Trophoblast cell (in vitro differentiated cells and primary cell): ENCODE results near the gene DIAPH2.

ENCODE experiments used
- DNase-seq, 2 donors: peaks; one replicate each; pipeline ENCODE4 v3.0.0-alpha.2; 2016
- H2AFZ ChIP-seq: 2 replicates; pipeline ENCODE4 v1.6.1; 2013; ENCODE audit warnings: low read length, moderate library complexity, mild to moderate bottlenecking; ENCODE audit not compliant: insufficient read depth, poor library complexity
- H2AK5ac ChIP-seq: 2 replicates; pipeline ENCODE4 v1.6.1; 2013; ENCODE audit warnings: mild to moderate bottlenecking, low read length
- H2BK120ac ChIP-seq: 2 replicates; pipeline ENCODE4 v1.6.1; 2013; ENCODE audit warnings: low read length, mild to moderate bottlenecking, moderate library complexity; ENCODE audit not compliant: insufficient read depth, poor library complexity
- H2BK12ac ChIP-seq: 2 replicates; pipeline ENCODE4 v1.6.1; 2013; ENCODE audit warnings: mild to moderate bottlenecking, low read length, moderate library complexity
- H2BK5ac ChIP-seq: 2 replicates; pipeline ENCODE4 v1.6.1; 2013; ENCODE audit warnings: low read length, low read depth, moderate library complexity, mild to moderate bottlenecking; ENCODE audit not compliant: poor library complexity
- H3K14ac ChIP-seq: 2 replicates; pipeline ENCODE4 v1.6.1; 2013; ENCODE audit warnings: mild to moderate bottlenecking, low read length
- H3K18ac ChIP-seq: 2 replicates; pipeline ENCODE4 v1.6.1; 2013; ENCODE audit warnings: mild to moderate bottlenecking, low read length
- H3K23ac ChIP-seq: 2 replicates; pipeline ENCODE4 v1.6.1; 2013; ENCODE audit warnings: low read length
- H3K27ac ChIP-seq: 2 replicates; pipeline ENCODE4 v1.5.1; 2013; ENCODE audit warnings: low read depth, mild to moderate bottlenecking, inconsistent platforms, low read length, moderate library complexity
- H3K27me3 ChIP-seq: 2 replicates; pipeline ENCODE4 v1.6.1; 2013; ENCODE audit warnings: inconsistent platforms, mild to moderate bottlenecking, low read length, moderate library complexity; ENCODE audit not compliant: insufficient read depth
- H3K36me3 ChIP-seq, 2 experiments: 1 replicate in 1 of 2; 2 replicates in 1 of 2; pipeline ENCODE4 v1.6.1; 2013; ENCODE audit warnings: low read length in 2 of 2, mild to moderate bottlenecking in 2 of 2, moderate library complexity in 1 of 2; ENCODE audit not compliant: insufficient read depth in 2 of 2, control insufficient read depth in 1 of 2
- H3K4ac ChIP-seq: 2 replicates; pipeline ENCODE4 v1.6.1; 2013; ENCODE audit warnings: low read depth, mild to moderate bottlenecking, low read length, moderate library complexity
- H3K4me1 ChIP-seq, 2 experiments: 1 replicate in 1 of 2; 2 replicates in 1 of 2; pipeline ENCODE4 v1.6.1; 2013; ENCODE audit warnings: low read length in 2 of 2, mild to moderate bottlenecking in 2 of 2, moderate library complexity in 1 of 2; ENCODE audit not compliant: insufficient read depth in 2 of 2, control insufficient read depth in 1 of 2
- H3K4me2 ChIP-seq: 2 replicates; pipeline ENCODE4 v1.6.1; 2013; ENCODE audit warnings: inconsistent platforms, mild to moderate bottlenecking, low read length, moderate library complexity
- H3K4me3 ChIP-seq: 2 replicates; pipeline ENCODE4 v1.5.1; 2013; ENCODE audit warnings: mild to moderate bottlenecking, low read depth, low read length, inconsistent platforms
- H3K79me1 ChIP-seq: one replicate; pipeline ENCODE4 v1.6.1; 2013; ENCODE audit warnings: low read length
- H3K79me2 ChIP-seq: 2 replicates; pipeline ENCODE4 v1.6.1; 2013; ENCODE audit warnings: low read length, mild to moderate bottlenecking; ENCODE audit not compliant: control insufficient read depth, insufficient read depth, poor library complexity
- H3K9ac ChIP-seq: 2 replicates; pipeline ENCODE4 v1.6.1; 2013; ENCODE audit warnings: mild to moderate bottlenecking, low read length
- H3K9me3 ChIP-seq: 2 replicates; pipeline ENCODE4 v1.6.1; 2013; ENCODE audit warnings: low read depth, mild to moderate bottlenecking, control low read depth, inconsistent platforms, low read length; ENCODE audit not compliant: insufficient read depth
- H4K12ac ChIP-seq: 2 replicates; pipeline ENCODE4 v1.6.1; 2013; ENCODE audit warnings: low read depth, mild to moderate bottlenecking, low read length, moderate library complexity
- H4K8ac ChIP-seq: 2 replicates; pipeline ENCODE4 v1.6.1; 2013; ENCODE audit warnings: low read depth, mild to moderate bottlenecking, low read length, moderate library complexity
- H4K91ac ChIP-seq: one replicate; pipeline ENCODE4 v1.6.1; 2013; ENCODE audit warnings: low read depth, mild to moderate bottlenecking, low read length, moderate library complexity
- WGBS: extraction: QIAGEN DNeasy Blood & Tissue Kit; methylation state at CpG from one replicate; pipeline ENCODE4 v1.1.7; 2013; ENCODE audit warnings: missing lambda C conversion rate; ENCODE audit not compliant: insufficient read length, insufficient coverage; ENCODE audit errors: extremely low coverage; 5-methylcytosine and 5-hydroxymethylcytosine counted together

Gene DIAPH2

DNA sequence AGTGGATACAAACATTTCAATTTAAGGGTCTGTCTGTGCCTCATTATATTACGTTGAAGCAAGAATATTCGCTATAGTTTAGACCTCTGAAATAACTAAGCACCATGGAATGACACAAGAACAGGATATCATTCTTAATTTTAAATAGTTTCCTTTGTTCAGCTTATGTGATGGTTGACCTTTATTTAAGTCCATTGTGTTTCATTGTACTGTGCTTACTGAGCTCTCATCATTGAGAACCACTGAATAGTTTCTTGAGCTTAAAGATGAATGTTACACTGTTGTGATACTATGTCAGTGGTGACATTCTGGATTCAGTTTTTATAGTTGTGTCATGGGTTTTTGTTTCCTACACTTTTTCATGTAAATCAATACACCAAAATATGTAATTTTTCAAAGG, 438.4 kb downstream of the DIAPH2 start:
- Histone ChIP-seq H3K4me1 (no peaks in the 10 kb centered on the region), H3K36me3 (no peaks in the 10 kb centered on the region), H3K14ac (no peak overlapping the region), H3K9ac (no peak overlapping the region), H4K91ac (no peak overlapping the region), H3K4ac (no peak overlapping the region), H3K18ac (no peak overlapping the region), H4K12ac (no peak overlapping the region), H2BK12ac (no peak overlapping the region), H3K9me3 (no peaks in the 10 kb centered on the region), H3K27ac (no peak overlapping the region), H2BK5ac (no peak overlapping the region), H3K27me3 (no peaks in the 10 kb centered on the region), H3K79me2 (no peaks in the 10 kb centered on the region), H2AFZ (no peak overlapping the region), H4K8ac (no peak overlapping the region), H2BK120ac (no peak overlapping the region), H3K4me3 (no peak overlapping the region), H2AK5ac (no peak overlapping the region), H3K4me2 (no peak overlapping the region), H3K79me1 (no peaks in the 10 kb centered on the region), H3K23ac (no peak overlapping the region)
- DNase-seq, result no peak
- no CpG with 5 or more reads among the region's 2 CpGs for WGBS

DNA sequence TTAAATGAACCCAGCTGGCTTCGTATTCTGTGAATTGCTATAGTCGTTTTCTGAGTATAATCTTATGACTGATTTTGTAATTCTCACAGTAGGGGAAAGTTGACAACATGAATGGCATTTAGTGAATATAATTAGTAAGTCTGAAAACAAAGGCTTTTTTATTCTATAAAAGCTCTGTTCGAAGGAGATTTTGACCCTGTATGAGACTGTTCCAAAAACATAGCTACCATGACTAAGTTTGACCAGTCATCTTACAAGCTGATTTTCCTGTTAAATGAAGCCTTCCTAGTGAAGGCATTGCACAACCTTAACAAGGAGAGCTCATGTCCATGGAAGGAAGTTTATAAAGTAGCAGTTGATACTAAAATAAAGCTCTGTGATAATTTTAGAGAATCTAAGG, 441.4 kb downstream of the DIAPH2 start:
- Histone ChIP-seq H3K27me3 (no peaks in the 10 kb centered on the region), H2BK120ac (no peak overlapping the region), H3K4me1 (no peaks in the 10 kb centered on the region), H4K12ac (no peak overlapping the region), H3K9ac (no peak overlapping the region), H3K9me3 (no peaks in the 10 kb centered on the region), H3K27ac (no peak overlapping the region), H3K79me1 (no peaks in the 10 kb centered on the region), H4K91ac (no peak overlapping the region), H2BK12ac (no peak overlapping the region), H2AK5ac (no peak overlapping the region), H4K8ac (no peak overlapping the region), H2BK5ac (no peak overlapping the region), H3K4ac (no peak overlapping the region), H3K36me3 (no peaks in the 10 kb centered on the region), H3K79me2 (no peaks in the 10 kb centered on the region), H3K14ac (no peak overlapping the region), H2AFZ (no peak overlapping the region), H3K23ac (no peak overlapping the region), H3K4me3 (no peak overlapping the region), H3K18ac (no peak overlapping the region), H3K4me2 (no peak overlapping the region)
- no CpG with 5 or more reads among the region's 3 CpGs for WGBS
- DNase-seq, result no peak

DNA sequence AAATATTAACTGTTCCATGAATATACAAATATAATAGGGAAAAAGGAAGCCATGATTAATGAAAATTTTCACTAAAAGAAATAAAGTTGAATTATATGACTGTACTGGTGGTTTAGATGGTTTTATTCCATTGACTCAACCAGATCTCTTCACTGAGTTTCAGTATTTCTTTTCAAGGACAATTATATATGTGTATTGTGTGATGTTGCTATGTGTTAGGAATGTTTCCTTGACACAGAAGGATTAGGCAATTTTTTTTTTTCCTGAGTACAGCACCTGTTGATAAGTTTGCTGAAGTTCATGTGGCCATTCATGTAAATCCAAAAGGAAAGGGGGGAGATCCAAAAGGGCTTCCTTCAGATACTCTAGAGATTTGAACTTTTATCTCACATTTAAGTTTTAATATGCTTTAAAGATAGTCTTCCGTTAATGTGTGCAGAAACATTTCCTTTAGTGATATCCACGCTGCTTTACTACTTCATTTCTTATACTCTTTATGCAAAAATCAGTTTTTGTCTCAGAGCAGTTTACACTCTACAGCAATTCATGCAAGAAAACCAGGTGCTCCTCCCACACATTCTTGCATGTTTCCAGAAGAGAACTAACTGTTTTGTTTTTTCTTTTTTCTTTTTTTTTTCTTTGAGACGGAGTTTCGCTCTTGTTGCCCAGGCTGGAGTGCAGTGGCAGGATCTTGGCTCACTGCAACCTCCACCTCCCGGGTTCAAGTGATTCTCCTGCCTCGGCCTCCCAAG, 448.2 kb downstream of the DIAPH2 start:
- Histone ChIP-seq H3K27me3 (no peaks in the 10 kb centered on the region), H2AFZ (no peak overlapping the region), H3K79me2 (no peaks in the 10 kb centered on the region), H3K18ac (no peak overlapping the region), H3K14ac (no peak overlapping the region), H3K27ac (no peak overlapping the region), H4K91ac (no peak overlapping the region), H3K23ac (no peak overlapping the region), H3K4me2 (no peak overlapping the region), H3K36me3 (no peaks in the 10 kb centered on the region), H4K12ac (no peak overlapping the region), H2BK5ac (no peak overlapping the region), H3K4ac (no peak overlapping the region), H3K4me3 (no peak overlapping the region), H3K79me1 (no peaks in the 10 kb centered on the region), H2BK120ac (no peak overlapping the region), H3K9me3 (no peaks in the 10 kb centered on the region), H3K4me1 (no peaks in the 10 kb centered on the region), H4K8ac (no peak overlapping the region), H2AK5ac (no peak overlapping the region), H3K9ac (no peak overlapping the region), H2BK12ac (no peak overlapping the region)
- WGBS, result no CpG with 5 or more reads among the region's 6 CpGs
- no peak for DNase-seq

DNA sequence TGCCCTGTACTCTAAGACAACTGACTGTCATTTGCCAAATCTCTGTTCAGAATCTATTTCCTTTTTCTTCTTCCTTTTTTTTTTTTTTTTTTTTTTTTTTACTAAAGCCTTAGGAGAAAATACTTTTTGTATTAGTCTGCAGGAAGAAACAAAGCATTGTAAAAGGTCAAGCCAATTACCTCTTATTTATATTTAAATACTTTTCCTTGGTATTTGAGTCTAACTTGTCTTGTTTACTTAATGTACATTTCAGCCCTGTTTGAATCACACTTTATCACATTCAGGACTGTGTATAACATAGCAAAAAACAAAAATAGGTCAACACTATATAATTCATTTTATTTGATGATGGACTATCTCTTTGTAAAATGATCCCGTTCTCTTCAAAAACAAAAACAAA, 461.3 kb downstream of the DIAPH2 start:
- no peak for DNase-seq
- Histone ChIP-seq H3K18ac (no peak overlapping the region), H4K8ac (no peak overlapping the region), H2BK5ac (no peak overlapping the region), H3K36me3 (no peaks in the 10 kb centered on the region), H2BK12ac (no peak overlapping the region), H3K14ac (no peak overlapping the region), H3K79me1 (no peaks in the 10 kb centered on the region), H3K4me3 (no peak overlapping the region), H3K4ac (no peak overlapping the region), H3K23ac (no peak overlapping the region), H4K91ac (no peak overlapping the region), H3K27ac (no peak overlapping the region), H2AK5ac (no peak overlapping the region), H2BK120ac (no peak overlapping the region), H3K9ac (no peak overlapping the region), H3K79me2 (no peaks in the 10 kb centered on the region), H3K4me2 (no peak overlapping the region), H2AFZ (no peak overlapping the region), H4K12ac (no peak overlapping the region), H3K9me3 (no peaks in the 10 kb centered on the region), H3K27me3 (no peaks in the 10 kb centered on the region), H3K4me1 (no peaks in the 10 kb centered on the region)
- no CpG with 5 or more reads among the region's 1 CpG for WGBS
